HG03280 (cell line): ENCODE results near the gene NRG4.
A peak's percentile ranks its signal among the peaks of the same experiment; 100 is the strongest.
"Not testable (repeated sequence)": the region's sequence is repeated elsewhere in the genome, so short reads cannot be mapped to it uniquely, and the experiment has no call there.

ENCODE experiments used
- ATAC-seq: cut with Tn5 transposase; IDR thresholded peaks from one replicate; pipeline ENCODE4 v1.9.1; 2021; ENCODE audit warnings: mild to moderate bottlenecking, moderate library complexity; ENCODE audit not compliant: unreplicated experiment

Gene NRG4

DNA sequence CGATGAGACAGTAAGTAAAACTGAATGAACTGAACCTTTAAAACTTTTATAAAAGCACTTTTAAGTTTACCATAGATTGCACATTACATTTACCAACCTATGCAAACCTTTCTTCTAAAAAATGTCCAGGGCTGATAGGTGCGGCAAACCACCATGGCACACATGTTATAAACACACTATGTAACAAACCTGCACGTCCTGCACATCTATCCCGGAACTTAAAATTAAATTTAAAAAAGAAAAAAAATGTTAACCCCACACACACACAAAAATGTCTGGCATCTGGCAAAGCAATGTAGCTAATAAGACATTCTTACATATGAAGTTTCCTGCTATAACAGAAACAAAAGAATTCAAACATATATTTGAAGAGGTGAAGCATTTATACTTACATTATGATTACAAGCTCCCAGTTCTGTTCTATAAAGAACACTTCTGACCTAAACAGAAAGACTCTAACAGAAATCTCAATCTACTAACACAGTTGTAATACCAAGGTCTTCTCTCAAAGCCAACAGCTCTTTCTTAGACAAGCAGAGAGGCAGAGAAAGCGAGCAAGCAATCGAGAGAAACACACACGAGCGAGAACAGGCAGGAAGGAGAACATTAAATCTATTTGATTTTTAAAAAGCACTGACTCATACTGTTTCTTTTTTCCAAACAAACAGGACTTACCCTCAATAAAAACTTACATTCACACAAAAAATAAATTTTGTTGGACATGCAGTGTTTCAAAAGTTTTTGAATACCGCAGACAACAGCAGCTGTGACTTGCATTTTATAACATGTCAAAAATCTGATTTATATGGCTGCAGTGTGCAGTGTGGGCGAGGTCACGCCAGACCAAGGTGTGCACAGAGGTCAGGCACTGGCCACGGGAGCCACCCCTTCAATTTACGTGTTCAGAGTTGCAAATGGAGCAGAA lies at the start of gene NRG4:
NRG4 (minus strand) TSS at position 798 of the 925 bp plus-strand sequence. CDS start 1,194 bp downstream, outside the sequence.
- ATAC-seq, result no peak

DNA sequence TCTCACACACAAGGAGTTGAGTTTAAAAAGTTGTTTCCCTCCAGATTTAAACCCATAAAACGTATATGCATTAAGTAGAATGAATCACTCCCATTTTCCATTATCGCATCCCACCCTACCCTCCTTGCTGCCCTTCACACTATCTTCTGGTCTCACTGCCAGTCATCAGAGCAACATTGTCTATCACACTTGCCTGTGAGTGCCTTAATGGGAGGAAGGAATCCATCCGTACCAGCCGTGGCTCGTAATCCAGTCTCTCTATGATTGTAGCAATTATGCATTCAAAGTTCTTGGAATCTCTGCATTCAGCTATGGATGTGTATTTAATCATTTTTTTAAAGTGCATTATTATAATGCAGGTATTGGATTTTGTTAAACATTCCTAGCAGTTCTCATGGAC lies 49.5 kb upstream of the NRG4 start:
- ATAC-seq, result no peak

GRCh38 chr15:76060118-76060989 lies 48.1 kb upstream of the NRG4 start:
- no peak for ATAC-seq

DNA sequence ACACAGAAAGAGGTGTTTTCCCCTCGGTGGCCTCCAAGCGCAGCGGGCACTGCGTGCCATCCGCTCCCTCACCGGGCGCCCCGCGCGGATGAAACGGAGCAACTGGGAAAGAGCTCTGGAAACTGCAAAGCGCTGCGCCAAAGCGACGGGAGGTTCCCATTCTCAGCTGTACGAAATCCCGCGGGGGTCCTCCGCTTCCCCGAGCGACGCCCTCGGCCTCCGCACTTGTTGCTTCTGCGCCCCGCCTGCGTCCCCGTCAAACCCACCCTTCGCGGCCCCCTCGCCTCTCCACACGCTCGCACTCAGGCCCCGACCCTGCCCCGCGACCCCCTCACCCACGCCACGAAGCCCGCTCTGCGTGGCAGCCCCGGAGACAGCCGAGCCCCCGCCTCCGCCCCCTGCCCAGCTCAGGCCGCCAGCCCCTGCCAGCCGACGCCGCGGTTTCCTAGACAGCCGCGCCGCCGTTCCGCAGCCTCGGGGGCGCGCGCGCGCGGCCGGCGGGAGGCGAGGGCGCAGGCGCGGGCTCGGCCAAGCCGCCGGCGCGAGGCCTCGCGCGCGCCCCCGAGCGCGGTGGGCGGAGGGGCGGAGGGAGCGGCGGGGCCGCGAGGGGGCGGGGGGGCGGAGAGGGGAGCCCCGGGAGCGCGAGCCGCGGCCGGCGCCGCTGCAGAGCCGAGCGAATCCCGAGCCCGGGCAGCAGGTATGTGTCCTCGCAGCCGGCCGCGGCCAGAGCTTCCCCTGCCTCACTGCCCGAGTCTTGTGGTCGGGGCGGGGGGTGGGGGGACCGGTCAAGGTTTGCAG lies 47.3 kb upstream of the NRG4 start, which contains the start of gene TMEM266:
TMEM266 (plus strand) TSS at position 666 of the 798 bp plus-strand sequence. CDS start 74,279 bp downstream, outside the sequence.
- no peak for ATAC-seq

GRCh38 chr15:76058714-76059319 lies 46.6 kb upstream of the NRG4 start:
- no peak for ATAC-seq

DNA sequence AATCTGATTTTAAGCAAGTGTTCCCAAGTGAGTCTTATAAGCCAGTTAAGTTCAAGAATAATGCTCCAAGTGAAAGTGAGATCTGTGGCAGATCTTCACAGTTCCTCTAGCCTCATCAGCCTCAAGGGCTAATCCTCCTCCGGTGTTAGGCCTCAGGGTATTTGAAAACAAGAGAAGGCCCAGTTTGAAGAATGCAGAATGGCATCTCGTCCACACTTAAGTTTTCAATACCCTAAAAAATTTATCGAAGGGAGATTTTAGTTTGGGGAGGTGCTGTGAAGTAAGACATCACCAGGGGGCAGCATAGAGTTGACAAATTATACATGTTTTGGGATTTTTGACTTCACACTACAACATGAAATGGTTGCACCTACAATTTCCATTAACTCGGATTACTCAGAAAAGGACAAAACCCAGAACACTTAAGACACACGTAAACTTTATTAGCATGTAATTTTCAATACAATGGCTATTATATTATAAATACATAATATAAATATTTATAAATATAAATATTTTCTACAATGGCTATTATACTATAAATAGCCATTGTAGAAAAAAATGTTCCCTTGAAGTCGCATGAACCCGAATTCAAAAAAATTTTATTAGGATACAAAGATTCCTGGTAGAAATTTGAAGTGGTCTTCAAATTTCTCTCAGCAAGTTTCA lies 45.2 kb upstream of the NRG4 start:
- ATAC-seq, result no peak

DNA sequence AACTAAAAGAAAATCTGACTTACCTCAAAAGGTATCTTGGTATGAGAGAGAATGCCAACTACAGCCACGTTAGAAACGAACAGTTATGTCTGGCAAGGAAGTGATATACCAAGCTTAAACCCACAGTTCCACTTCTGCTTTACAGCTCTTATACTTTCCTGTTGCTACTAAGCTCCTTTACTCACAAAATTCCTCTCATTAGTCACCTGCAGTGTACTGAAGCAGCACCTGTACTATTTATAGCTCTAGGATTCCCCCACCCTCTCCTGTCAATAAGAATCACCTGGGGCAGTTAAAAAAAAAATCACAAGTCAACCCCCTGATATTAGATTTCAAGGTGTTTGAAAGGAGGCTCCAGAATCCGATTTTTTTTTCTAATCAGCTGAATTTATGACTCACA lies 44.7 kb upstream of the NRG4 start:
- peak; percentile 53 for ATAC-seq

DNA sequence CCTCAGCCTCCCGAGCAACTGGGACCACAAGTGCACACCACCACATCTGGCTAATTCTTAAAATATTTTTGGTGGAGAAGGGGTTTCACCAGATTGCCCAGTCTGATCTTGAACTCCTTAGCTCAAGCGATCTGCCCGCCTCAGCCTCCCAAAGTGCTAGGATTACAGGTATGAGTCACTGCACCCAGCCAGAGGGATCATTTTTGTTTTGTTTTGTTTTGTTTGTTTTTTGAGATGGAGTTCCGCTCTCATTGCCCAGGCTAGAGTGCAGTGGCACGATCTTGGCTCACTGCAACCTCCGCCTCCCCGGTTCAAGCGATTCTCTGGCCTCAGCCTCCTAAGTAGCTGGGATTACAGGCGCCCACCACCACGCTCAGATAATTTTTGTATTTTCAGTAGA lies 42.0 kb upstream of the NRG4 start:
- ATAC-seq, result not testable (repeated sequence)

DNA sequence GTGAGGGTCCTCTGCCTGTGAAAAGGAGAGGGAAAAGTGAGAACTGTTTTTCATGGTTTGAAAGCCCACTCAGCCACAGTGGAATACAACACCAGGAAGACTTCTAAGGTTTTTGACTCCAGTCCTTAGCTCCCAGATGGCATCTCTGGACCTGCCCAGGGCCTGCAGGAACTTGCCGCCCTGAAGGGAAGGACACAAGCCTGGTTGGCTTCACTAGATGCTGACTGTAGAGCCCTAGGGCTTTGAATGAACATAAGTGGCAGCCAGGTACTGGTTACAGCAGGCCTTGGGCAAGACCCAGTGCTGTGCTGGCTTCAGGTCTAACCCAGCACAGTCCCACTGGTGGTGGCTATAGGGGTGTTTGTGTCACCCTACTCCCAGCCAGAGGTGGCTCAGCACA lies 26.3 kb upstream of the NRG4 start:
- no peak for ATAC-seq

GRCh38 chr15:76035593-76035992 lies 23.4 kb upstream of the NRG4 start:
- ATAC-seq, result no peak

GRCh38 chr15:76034111-76034510 lies 21.9 kb upstream of the NRG4 start:
- no peak for ATAC-seq

DNA sequence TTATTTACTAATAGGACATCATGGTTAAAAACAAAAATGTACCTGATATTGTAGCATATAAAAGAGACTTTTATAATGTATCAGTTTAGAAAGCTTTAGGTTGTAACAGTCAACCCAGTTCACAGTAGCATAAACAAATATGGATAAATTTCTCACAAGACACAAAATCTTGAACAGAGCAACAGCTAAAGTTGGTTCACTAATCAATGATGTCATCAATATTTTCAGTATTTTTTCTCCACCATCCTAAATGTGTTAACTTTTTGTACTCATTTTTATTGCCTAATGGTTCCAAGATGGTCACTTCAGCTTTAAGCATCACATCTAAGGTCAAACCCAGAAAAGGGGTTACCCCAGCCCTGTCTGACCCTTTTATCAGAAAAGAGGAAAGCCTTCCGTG lies 21.2 kb upstream of the NRG4 start:
- no peak for ATAC-seq

GRCh38 chr15:76032046-76032445 lies 19.8 kb upstream of the NRG4 start:
- no peak for ATAC-seq

- no peak for ATAC-seq
Measured at GRCh38 chr15:76024021-76024768, 12.0 kb upstream of the NRG4 start.

DNA sequence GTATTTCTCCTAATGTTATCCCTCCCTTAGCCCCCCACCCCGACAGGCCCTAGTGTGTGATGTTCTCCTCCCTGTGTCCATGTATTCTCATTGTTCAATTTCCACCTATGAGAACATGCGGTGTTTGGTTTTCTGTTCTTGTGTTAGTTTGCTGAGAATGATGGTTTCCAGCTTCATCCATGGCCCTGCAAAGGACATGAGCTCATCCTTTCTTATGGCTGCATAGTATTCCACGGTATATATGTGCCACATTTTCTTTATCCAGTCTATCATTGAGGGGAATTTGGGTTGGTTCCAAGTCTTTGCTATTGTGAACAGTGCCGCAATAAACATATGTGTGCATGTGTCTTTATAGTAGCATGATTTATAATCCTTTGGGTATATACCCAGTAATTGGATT lies 1.2 kb upstream of the NRG4 start:
- ATAC-seq, result not testable (repeated sequence)

- ATAC-seq, result no peak
Measured at GRCh38 chr15:76010613-76011012, 1.6 kb downstream of the NRG4 start.

GRCh38 chr15:76006136-76006778 lies 6.0 kb downstream of the NRG4 start:
- no peak for ATAC-seq

DNA sequence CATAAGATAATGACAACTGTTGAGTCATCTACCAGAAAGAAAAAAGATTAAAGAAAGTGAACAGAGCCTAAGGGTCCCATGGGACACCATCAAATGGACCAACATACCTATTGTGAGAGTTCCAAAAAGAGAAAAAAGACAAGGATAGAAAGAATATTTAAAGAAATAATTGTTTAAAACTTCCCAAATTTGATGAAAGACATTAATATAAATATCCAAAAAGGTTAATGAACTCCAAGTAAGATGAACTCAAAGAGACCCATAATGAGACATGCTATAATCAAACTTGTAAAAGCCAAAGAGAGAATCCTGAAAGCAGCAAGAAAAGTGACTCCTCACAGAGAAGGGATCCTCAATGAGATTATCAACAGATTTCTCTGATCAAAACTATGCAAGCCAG lies 8.9 kb downstream of the NRG4 start:
- ATAC-seq, result no peak

GRCh38 chr15:75995611-75996010 lies 16.6 kb downstream of the NRG4 start:
- no peak for ATAC-seq
